HG03460 (cell line): ENCODE measurements around the gene CYGB.
A peak's percentile ranks its signal among the peaks of the same experiment; 100 is the strongest.
"Not testable (repeated sequence)": the region's sequence is repeated elsewhere in the genome, so short reads cannot be mapped to it uniquely, and the experiment has no call there.

Experiments
- ATAC-seq: cut with Tn5 transposase; IDR thresholded peaks from one replicate; pipeline ENCODE4 v1.9.1; 2021; ENCODE audit not compliant: unreplicated experiment

Gene CYGB

GRCh38 chr17:76538941-76539570 lies 1.5 kb upstream of the CYGB start:
- no peak for ATAC-seq

- no peak for ATAC-seq
These were observed 897 bp upstream of the CYGB start for GRCh38 chr17:76538281-76538931.

- no peak for ATAC-seq
These were observed 276 bp downstream of the CYGB start for GRCh38 chr17:76537288-76537577.

GRCh38 chr17:76536511-76537287 lies 810 bp downstream of the CYGB start:
- no peak for ATAC-seq

- ATAC-seq = no peak
These were observed 1.6 kb downstream of the CYGB start for GRCh38 chr17:76535788-76536510.

GRCh38 chr17:76534831-76535732 lies 2.4 kb downstream of the CYGB start:
- ATAC-seq = no peak

- not testable (repeated sequence) for ATAC-seq
These were observed 3.7 kb downstream of the CYGB start for GRCh38 chr17:76533640-76534359.

- ATAC-seq = no peak
These were observed 5.3 kb downstream of the CYGB start for GRCh38 chr17:76532072-76532651.

GRCh38 chr17:76531486-76532038 lies 5.9 kb downstream of the CYGB start:
- ATAC-seq = no peak

GRCh38 chr17:76530811-76531485 lies 6.6 kb downstream of the CYGB start:
- ATAC-seq = no peak

GRCh38 chr17:76530095-76530723 lies 7.3 kb downstream of the CYGB start:
- ATAC-seq = no peak

- no peak for ATAC-seq
These were observed 8.1 kb downstream of the CYGB start for GRCh38 chr17:76529224-76530094.

- ATAC-seq = no peak
These were observed 8.8 kb downstream of the CYGB start for GRCh38 chr17:76528528-76529223.

- peak; percentile 48 for ATAC-seq
These were observed 9.4 kb downstream of the CYGB start for GRCh38 chr17:76528156-76528527.

- ATAC-seq = peak; percentile 54
These were observed 9.9 kb downstream of the CYGB start for GRCh38 chr17:76527430-76528111.

- ATAC-seq = not testable (repeated sequence)
These were observed 10.5 kb downstream of the CYGB start for GRCh38 chr17:76527016-76527415.
